CD14-positive monocyte (primary cell): ENCODE results near the gene POLR3C. TPM values are rescaled to one million over a fixed set of nuclear protein-coding genes. Genes with fewer than 3 reads are reported as not detected.

Experiments used
- DNase-seq, 3 donors: peaks; one replicate each; pipeline ENCODE4 v3.0.0-alpha.2; 2011 to 2022
- H2AFZ ChIP-seq: 2 replicates; pipeline ENCODE4 v1.6.0; 2012; ENCODE audit warnings: mild to moderate bottlenecking, low read depth, low read length, inconsistent platforms; ENCODE audit not compliant: insufficient read depth, poor library complexity, severe bottlenecking
- H3K27ac ChIP-seq, 2 donors: 1 replicate in 1 of 2; 2 replicates in 1 of 2; pipeline ENCODE4 v1.5.1; 2012 to 2013; ENCODE audit warnings: low read length in 2 of 2, control low read depth in 1 of 2, inconsistent platforms in 1 of 2, low read depth in 1 of 2, mild to moderate bottlenecking in 1 of 2
- H3K27me3 ChIP-seq, 2 donors: one replicate each; pipeline versions ENCODE4 v1.6.0 to v1.6.1; 2011 to 2013; ENCODE audit warnings: low read length in 2 of 2; ENCODE audit not compliant: control insufficient read depth in 2 of 2, insufficient read depth in 2 of 2
- H3K36me3 ChIP-seq, 2 donors: replicated peaks in 1 of 2; 1 replicate in 1 of 2; 2 replicates in 1 of 2; pipeline versions ENCODE4 v1.5.1 to v1.6.1; 2012 to 2013; ENCODE audit warnings: low read length in 2 of 2, control low read depth in 1 of 2, inconsistent platforms in 1 of 2, mild to moderate bottlenecking in 1 of 2; ENCODE audit not compliant: insufficient read depth in 2 of 2, control insufficient read depth in 1 of 2
- H3K4me1 ChIP-seq, 2 donors: 1 replicate in 1 of 2; 2 replicates in 1 of 2; pipeline versions ENCODE4 v1.5.1 to v1.6.1; 2012 to 2013; ENCODE audit warnings: low read length in 2 of 2, control low read depth in 1 of 2, inconsistent platforms in 1 of 2, mild to moderate bottlenecking in 1 of 2, moderate library complexity in 1 of 2; ENCODE audit not compliant: insufficient read depth in 2 of 2, control insufficient read depth in 1 of 2
- H3K4me2 ChIP-seq: replicated peaks from 2 replicates; pipeline ENCODE3; 2012; ENCODE audit warnings: low read length, moderate library complexity, mild to moderate bottlenecking; ENCODE audit not compliant: poor library complexity, severe bottlenecking; ENCODE audit errors: extremely low read depth
- H3K4me3 ChIP-seq, 3 experiments: fragments of 200-600 bp in 1 of 3; sonication (generic) in 1 of 3; replicated peaks in 1 of 3; 1 replicate in 2 of 3; 2 replicates in 1 of 3; pipeline ENCODE4 v1.5.1; 2011 to 2013; ENCODE audit warnings: low read length in 3 of 3, mild to moderate bottlenecking in 3 of 3, control low read depth in 2 of 3, low read depth in 2 of 3, inconsistent platforms in 1 of 3, moderate library complexity in 1 of 3
- H3K79me2 ChIP-seq: 2 replicates; pipeline ENCODE4 v1.6.0; 2012; ENCODE audit warnings: mild to moderate bottlenecking, control low read depth, inconsistent platforms, low read length, moderate library complexity; ENCODE audit not compliant: insufficient read depth
- H3K9ac ChIP-seq: 2 replicates; pipeline ENCODE4 v1.6.0; 2017; ENCODE audit warnings: low read length, mild to moderate bottlenecking; ENCODE audit not compliant: insufficient read depth, poor library complexity, severe bottlenecking
- H3K9me3 ChIP-seq, 2 donors: replicated peaks in 1 of 2; 1 replicate in 1 of 2; 2 replicates in 1 of 2; pipeline versions ENCODE4 v1.5.1 to v1.6.1; 2012 to 2013; ENCODE audit warnings: low read length in 2 of 2, control low read depth in 1 of 2; ENCODE audit not compliant: control insufficient read depth in 1 of 2, insufficient read depth in 1 of 2
- H4K20me1 ChIP-seq: 2 replicates; pipeline ENCODE4 v1.6.0; 2012; ENCODE audit warnings: mild to moderate bottlenecking, low read length, control low read depth, moderate library complexity; ENCODE audit not compliant: insufficient read depth
- H3K27ac Mint-ChIP-seq, 7 donors: one replicate each; pipeline ENCODE4 v1.8.0; 2020; ENCODE audit warnings: mild to moderate bottlenecking in 7 of 7, mixed read lengths in 7 of 7, moderate library complexity in 6 of 7, inconsistent platforms in 2 of 7
- H3K27me3 Mint-ChIP-seq, 3 donors: one replicate each; pipeline ENCODE4 v1.8.0; 2021 to 2022; ENCODE audit warnings: low read depth in 3 of 3, mild to moderate bottlenecking in 3 of 3, mixed read lengths in 3 of 3, moderate library complexity in 3 of 3, inconsistent platforms in 1 of 3
- H3K36me3 Mint-ChIP-seq, 2 donors: one replicate each; pipeline ENCODE4 v1.8.0; 2020; ENCODE audit warnings: mixed read lengths in 2 of 2, inconsistent platforms in 1 of 2, mild to moderate bottlenecking in 1 of 2
- H3K4me1 Mint-ChIP-seq: one replicate; pipeline ENCODE4 v1.8.0; 2020; ENCODE audit warnings: mild to moderate bottlenecking, mixed read lengths
- H3K4me3 Mint-ChIP-seq, 2 donors: one replicate each; pipeline ENCODE4 v1.8.0; 2020; ENCODE audit warnings: mild to moderate bottlenecking in 2 of 2, mixed read lengths in 2 of 2, moderate library complexity in 1 of 2
- H3K9me3 Mint-ChIP-seq, 7 donors: one replicate each; pipeline ENCODE4 v1.8.0; 2020 to 2022; ENCODE audit warnings: mixed read lengths in 7 of 7, mild to moderate bottlenecking in 6 of 7, moderate library complexity in 6 of 7, inconsistent platforms in 2 of 7
- CTCF ChIP-seq: fragments of 200-600 bp; IDR thresholded peaks from one replicate; pipeline ENCODE4 v1.8.0; 2022; ENCODE audit warnings: antibody characterized with exemption, mild to moderate bottlenecking
- WGBS: methylation state at CpG from one replicate; pipeline ENCODE4 v1.1.5; 2013; ENCODE audit warnings: missing lambda C conversion rate; ENCODE audit not compliant: insufficient coverage; 5-methylcytosine and 5-hydroxymethylcytosine counted together
- intact Hi-C, 2 donors: fragments of 100-400 bp; cut with micrococcal nuclease; formaldehyde crosslinking; loops; one replicate each; pipeline versions ENCODE4 v1.15.0 to v1.15.1; 2023
- polyA plus RNA-seq, 3 donors: library from polyadenylated mRNA; depleted of rRNA in 1 of 3; unstranded in 2 of 3; stranded (reverse) in 1 of 3; fragments of 300-500 nt in 2 of 3; fragments of >200 nt in 1 of 3; fragmentation: Illumina TruSeq in 2 of 3; gene quantifications; 1 replicate in 2 of 3; 2 replicates in 1 of 3; pipeline ENCODE4 v1.2.3, GENCODE V29; 2012 to 2021

Gene POLR3C
- polyA plus RNA-seq, 3 donors, result 23.5 to 41.3 (median 30.5) TPM

GRCh38 chr1:145796753-145797152 lies 27.2 kb upstream of the POLR3C start:
- H2AFZ ChIP-seq, result no peak overlapping the region
- H3K9me3 ChIP-seq, result peaks cover 21 to 37% of the 10 kb centered on the region in 2 donors
- no peak overlapping the region for H3K4me3 ChIP-seq
- WGBS, result 0% methylated on average over 1 of the region's 1 CpG
- no peaks in the 10 kb centered on the region for H3K4me1 ChIP-seq
- H3K4me2 ChIP-seq, result no peak overlapping the region
- Mint-ChIP-seq H3K4me1 (peaks cover 16% of the 10 kb centered on the region), H3K4me3 (no peak overlapping the region), H3K27ac (no peak overlapping the region), H3K9me3 (peaks cover 26 to 43% (median 36%) of the 10 kb centered on the region in 7 donors), H3K27me3 (peaks cover 0 to 3% (median 0%) of the 10 kb centered on the region in 3 donors), H3K36me3 (peaks cover 38 to 53% of the 10 kb centered on the region in 2 donors)
- intact Hi-C loops, result no loop called here
- peaks cover 11% of the 10 kb centered on the region for H4K20me1 ChIP-seq
- H3K27me3 ChIP-seq, result no peaks in the 10 kb centered on the region
- H3K79me2 ChIP-seq, result peaks cover 51% of the 10 kb centered on the region
- H3K36me3 ChIP-seq, result peaks cover 11 to 33% of the 10 kb centered on the region in 2 donors
- H3K9ac ChIP-seq, result no peak overlapping the region
- no peak for TF ChIP-seq CTCF
- H3K27ac ChIP-seq, result no peak overlapping the region
- DNase-seq, result no peak

- peaks cover 42% of the 10 kb centered on the region for H4K20me1 ChIP-seq
- H3K36me3 ChIP-seq, result peaks cover 4 to 16% of the 10 kb centered on the region in 2 donors
- no peak overlapping the region for H2AFZ ChIP-seq
- no peak overlapping the region for H3K4me3 ChIP-seq
- no peaks in the 10 kb centered on the region for H3K27me3 ChIP-seq
- H3K27ac ChIP-seq, result no peak overlapping the region
- intact Hi-C loops, result no loop called here
- peaks cover 0 to 3% (median 0%) of the 10 kb centered on the region in 3 donors for H3K27me3 Mint-ChIP-seq
- no peak overlapping the region for H3K9ac ChIP-seq
- peaks cover 33% of the 10 kb centered on the region for H3K4me1 Mint-ChIP-seq
- H3K4me2 ChIP-seq, result no peak overlapping the region
- H3K79me2 ChIP-seq, result peaks cover 70% of the 10 kb centered on the region
- no CpG with 5 or more reads among the region's 2 CpGs for WGBS
- peaks cover 26 to 39% (median 36%) of the 10 kb centered on the region in 7 donors for H3K9me3 Mint-ChIP-seq
- no peak overlapping the region for H3K27ac Mint-ChIP-seq
- no peak for DNase-seq
- no peaks in the 10 kb centered on the region for H3K4me1 ChIP-seq
- peaks cover 21 to 37% of the 10 kb centered on the region in 2 donors for H3K9me3 ChIP-seq
- peaks cover 21 to 32% of the 10 kb centered on the region in 2 donors for H3K36me3 Mint-ChIP-seq
- no peak for TF ChIP-seq CTCF
- H3K4me3 Mint-ChIP-seq, result no peak overlapping the region
These were observed 24.2 kb upstream of the POLR3C start for GRCh38 chr1:145799806-145800205.
